K562 (cell line): Measurements from ENCODE around the gene E2F3. TPM values are rescaled to one million over a fixed set of nuclear protein-coding genes. Genes with fewer than 3 reads are reported as not detected.
A peak's percentile ranks its signal among the peaks of the same experiment; 100 is the strongest.

Experiments
- ATAC-seq: fragments of 200-7000 bp; cut with Tn5 transposase; 3 replicates; pipeline ENCODE4 v1.9.1; 2020; ENCODE audit warnings: moderate library complexity
- BruUV-seq: library from RNA; stranded (reverse); fragments of 400-500 nt; replicated peaks from 2 replicates; lab custom pipeline; 2021; lab: Mats Ljungman, UMichigan
- CTCF ChIA-PET: fragments of 300-600 bp; formaldehyde crosslinking; extraction: SDS; loops from one replicate; lab custom pipeline; 2021; ENCODE audit warnings: low intra/inter-chr PET ratio; lab: Yijun Ruan, JAX
- POLR2A ChIA-PET: fragments of 300-600, 350-650 bp; sonication (Branson Sonifier 250); formaldehyde crosslinking; extraction: SDS; loops from one replicate; lab custom pipeline; 2021; ENCODE audit warnings: antibody characterized with exemption, inconsistent platforms; lab: Yijun Ruan, JAX
- DNase-seq, 4 experiments: peaks; one replicate each; pipeline versions ENCODE4 v3.0.0 to v3.0.0-alpha.2; 2011 to 2018; ENCODE audit warnings: low spot score in 3 of 4, mixed read lengths in 3 of 4; ENCODE audit errors: extremely low read depth in 1 of 4
- FAIRE-seq: peaks from 2 replicates; lab custom pipeline; 2011; peaks lifted over from hg19 to GRCh38; lab: Jason Lieb, UNC
- H2AFZ ChIP-seq: 2 replicates; pipeline ENCODE4 v1.6.0; 2011; ENCODE audit warnings: low read depth, low read length, control low read depth, inconsistent platforms
- H3K27ac ChIP-seq: fragments of 200-600 bp; 3 replicates; pipeline ENCODE4 v1.8.0; 2011; ENCODE audit warnings: low read depth, mild to moderate bottlenecking, control low read depth, inconsistent platforms, low read length, moderate library complexity, mixed read lengths; ENCODE audit errors: extremely low read depth
- H3K27me3 ChIP-seq, 2 experiments: fragments of 300-600 bp in 1 of 2; 2 replicates in 1 of 2; 3 replicates in 1 of 2; pipeline versions ENCODE4 v1.6.0 to v1.8.0; 2011; ENCODE audit warnings: inconsistent platforms in 2 of 2, low read length in 2 of 2, mild to moderate bottlenecking in 1 of 2, mixed read lengths in 1 of 2, moderate library complexity in 1 of 2; ENCODE audit not compliant: control insufficient read depth in 2 of 2, insufficient read depth in 2 of 2
- H3K36me3 ChIP-seq: fragments of 300-600 bp; 3 replicates; pipeline ENCODE4 v1.8.0; 2011; ENCODE audit warnings: mild to moderate bottlenecking, low read length, inconsistent platforms; ENCODE audit not compliant: control insufficient read depth, insufficient read depth
- H3K4me1 ChIP-seq, 2 experiments: fragments of 200-600 bp in 1 of 2; replicated peaks in 1 of 2; 2 replicates in 1 of 2; 3 replicates in 1 of 2; pipeline versions ENCODE4 v1.5.1 to v1.8.0; 2011; ENCODE audit warnings: inconsistent platforms in 2 of 2, low read length in 2 of 2, mild to moderate bottlenecking in 1 of 2, mixed read lengths in 1 of 2, moderate library complexity in 1 of 2; ENCODE audit not compliant: control insufficient read depth in 2 of 2, insufficient read depth in 2 of 2
- H3K4me2 ChIP-seq: 2 replicates; pipeline ENCODE4 v1.6.1; 2011; ENCODE audit warnings: low read length, control low read depth, inconsistent platforms, mixed read lengths; ENCODE audit not compliant: insufficient read depth
- H3K4me3 ChIP-seq: fragments of 200-600 bp; sonication (generic), shearing (Covaris generic); 2 replicates; pipeline ENCODE4 v1.5.1; 2016; ENCODE audit warnings: control low read depth, inconsistent platforms
- H3K79me2 ChIP-seq: fragments of 200-600 bp; 3 replicates; pipeline ENCODE4 v1.8.0; 2011; ENCODE audit warnings: low read length, inconsistent platforms; ENCODE audit not compliant: control insufficient read depth, insufficient read depth
- H3K9ac ChIP-seq, 2 experiments: 2 replicates each; pipeline versions ENCODE4 v1.6.0 to v1.6.1; 2011; ENCODE audit warnings: low read depth in 2 of 2, low read length in 2 of 2, control low read depth in 1 of 2, inconsistent platforms in 1 of 2, mild to moderate bottlenecking in 1 of 2, mixed read lengths in 1 of 2; ENCODE audit not compliant: insufficient read depth in 1 of 2
- H3K9me1 ChIP-seq: one replicate; pipeline ENCODE4 v1.6.0; 2011; ENCODE audit warnings: inconsistent platforms, mild to moderate bottlenecking, low read length, moderate library complexity; ENCODE audit not compliant: control insufficient read depth, insufficient read depth
- H3K9me3 ChIP-seq: replicated peaks from 2 replicates; pipeline ENCODE4 v1.5.1; 2011; ENCODE audit warnings: low read depth, low read length, inconsistent platforms; ENCODE audit not compliant: control insufficient read depth, insufficient read depth
- H4K20me1 ChIP-seq: replicated peaks from 2 replicates; pipeline ENCODE4 v1.6.1; 2011; ENCODE audit warnings: low read length, inconsistent platforms, mixed read lengths; ENCODE audit not compliant: control insufficient read depth, insufficient read depth
- BHLHE40 ChIP-seq: IDR thresholded peaks from 2 replicates; pipeline ENCODE4 v1.6.1; 2011; ENCODE audit warnings: low read length, improper control_type of control experiment
- CBX1 ChIP-seq: sonication (generic); IDR thresholded peaks from 2 replicates; pipeline ENCODE4 v1.6.1; 2016; ENCODE audit warnings: antibody characterized with exemption, low read depth, mild to moderate bottlenecking
- IRF2 ChIP-seq: sonication (generic); formaldehyde crosslinking; IDR thresholded peaks from 2 replicates; pipeline ENCODE4 v1.8.1; 2022; ENCODE audit warnings: mild to moderate bottlenecking, missing genetic modification reagents
- OTX1 ChIP-seq: fragments of 450-650 bp; formaldehyde crosslinking; IDR thresholded peaks from 2 replicates; pipeline ENCODE4 v1.4.0; 2022; ENCODE audit warnings: mild to moderate bottlenecking
- PURB ChIP-seq: sonication (generic); formaldehyde crosslinking; IDR thresholded peaks from 2 replicates; pipeline ENCODE4 v1.9.0; 2021; ENCODE audit warnings: low read depth, mild to moderate bottlenecking, missing genetic modification reagents
- RAD21 ChIP-seq, 2 experiments: fragments of 250-450 bp in 1 of 2; fragments of 450-650 bp in 1 of 2; sonication (Bioruptor Pico) in 1 of 2; formaldehyde crosslinking in 1 of 2; IDR thresholded peaks in 1 of 2; conservative IDR thresholded peaks in 1 of 2; 2 replicates each; pipeline versions ENCODE4 v1.4.0 to v1.8.0; 2020 to 2022; ENCODE audit warnings: mild to moderate bottlenecking in 2 of 2, moderate library complexity in 1 of 2
- RBM25 ChIP-seq: fragments of 200-400 bp; formaldehyde crosslinking; IDR thresholded peaks from 2 replicates; pipeline ENCODE4 v1.6.1; 2018; ENCODE audit warnings: low read length, low read depth, moderate library complexity; ENCODE audit not compliant: severe bottlenecking
- RCOR1 ChIP-seq, 2 experiments: IDR thresholded peaks; 2 replicates each; pipeline ENCODE4 v1.6.1; 2012; ENCODE audit warnings: low read depth in 2 of 2, low read length in 2 of 2, borderline replicate concordance in 1 of 2, improper control_type of control experiment in 1 of 2
- TRIM28 ChIP-seq: fragments of 450-650 bp; IDR thresholded peaks from 2 replicates; pipeline ENCODE4 v1.6.1; 2017
- ZFX ChIP-seq: sonication (generic); formaldehyde crosslinking; IDR thresholded peaks from 2 replicates; pipeline ENCODE4 v1.8.0; 2022; ENCODE audit warnings: mild to moderate bottlenecking, missing genetic modification reagents, moderate library complexity
- ZKSCAN3 ChIP-seq: fragments of 250-450 bp; sonication (Bioruptor Pico); IDR thresholded peaks from 2 replicates; pipeline ENCODE4 v1.4.0; 2020
- ZNF274 ChIP-seq: IDR thresholded peaks from 2 replicates; pipeline ENCODE4 v1.6.1; 2011; ENCODE audit warnings: low read depth, mild to moderate bottlenecking, low read length, moderate library complexity, borderline replicate concordance
- ZNF507 ChIP-seq: conservative IDR thresholded peaks from 2 replicates; pipeline ENCODE4 v1.6.1; 2017; ENCODE audit warnings: missing genetic modification characterization, missing compliant biosample characterization
- WGBS: fragments of 100-300 bp; shearing (Covaris generic); methylation state at CpG from one replicate; pipeline ENCODE4 v1.1.6; 2016; ENCODE audit warnings: low coverage, mixed read lengths; ENCODE audit not compliant: insufficient coverage; ENCODE audit errors: missing lambda C conversion rate; 5-methylcytosine and 5-hydroxymethylcytosine counted together
- in situ Hi-C: fragments of 300-500 bp; cut with MboI; formaldehyde crosslinking; loops from 4 replicates; pipeline ENCODE4 v1.15.0; 2018; ENCODE audit warnings: inconsistent platforms, mixed read lengths
- intact Hi-C: fragments of 100-400 bp; cut with micrococcal nuclease; formaldehyde crosslinking; loops from 2 replicates; pipeline ENCODE4 v1.14.2; 2022
- polyA plus RNA-seq, 8 experiments: library from polyadenylated mRNA; depleted of rRNA in 4 of 8; stranded (reverse) in 5 of 8; unstranded in 3 of 8; fragments of >200 nt; fragmentation: Nextera tagmentation in 2 of 8; fragmentation: Illumina TruSeq in 1 of 8; extraction: Ambion mirVana in 2 of 8; extraction: Trizol in 1 of 8; gene quantifications; 2 replicates each; pipeline versions ENCODE4 v1.2.1 to v1.2.3, GENCODE V29; 2011 to 2014; ENCODE audit warnings: inconsistent platforms in 1 of 8, missing spikeins in 1 of 8
- total RNA-seq, 7 experiments: library from RNA; depleted of rRNA in 6 of 7; stranded (reverse); fragments of >200 nt in 6 of 7; fragmentation: Illumina TruSeq in 2 of 7; extraction: Trizol in 2 of 7; gene quantifications; 2 replicates each; pipeline versions ENCODE4 v1.2.1 to v1.2.3, GENCODE V29; 2011 to 2021; ENCODE audit warnings: low replicate concordance in 1 of 7

Gene E2F3
- total and polyA plus RNA-seq, 9 of the 15 experiments (the other 6 are each of a cell fraction or from before 2014, with no cell fraction given): 11.1 to 44.7 (median 27.2) TPM

DNA sequence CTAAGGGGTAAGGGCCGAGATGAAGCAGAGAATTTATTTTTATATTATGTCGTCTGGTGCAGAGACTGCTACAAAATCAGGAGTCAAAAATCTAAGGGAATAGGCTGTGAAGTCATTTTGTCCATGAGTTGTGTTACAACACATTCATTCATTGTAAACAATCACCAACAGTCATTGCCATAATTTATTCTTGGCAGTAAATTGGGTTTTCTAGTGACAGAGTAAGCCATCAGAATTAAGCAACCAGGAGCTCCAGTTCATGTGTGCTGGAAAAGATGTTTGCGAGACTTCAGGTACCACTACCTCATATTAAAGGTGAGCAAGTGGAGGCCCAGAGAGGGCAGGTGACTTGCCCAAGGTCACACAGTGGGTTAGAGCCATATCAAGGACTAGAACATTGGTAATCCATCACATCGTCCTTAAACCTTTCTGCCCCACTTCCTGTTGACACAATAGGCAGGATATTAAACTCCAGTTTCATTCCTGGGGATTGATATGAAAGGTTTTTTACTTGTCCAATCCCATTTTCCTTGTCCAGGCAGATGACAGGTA, 46.0 kb downstream of the E2F3 start (continued):
- no peak for TF ChIP-seq BHLHE40
- TF ChIP-seq RAD21 (CRISPR knock-in tag; conservative IDR thresholded peaks at IDR 0.05 in 1 of 2, IDR thresholded peaks at IDR 0.05 in 1 of 2): no peak
- no peak for TF ChIP-seq ZNF507 (tag)
- no peak for TF ChIP-seq TRIM28
- peak; percentile 47; the same call in 1 of the 2 replicates for TF ChIP-seq CBX1
- TF ChIP-seq IRF2 (CRISPR knock-in tag): no peak
- 0 out of 4 replicates have a peak, but pooled peaks of 1 of the 2 experiments have one; percentile 17 for TF ChIP-seq RCOR1 (IDR thresholded peaks at IDR 0.05; ENCODE audit: borderline replicate concordance in 1 of 2, low read depth in 2 of 2, low read length in 2 of 2)
- peak; percentile 85 for TF ChIP-seq RBM25

DNA sequence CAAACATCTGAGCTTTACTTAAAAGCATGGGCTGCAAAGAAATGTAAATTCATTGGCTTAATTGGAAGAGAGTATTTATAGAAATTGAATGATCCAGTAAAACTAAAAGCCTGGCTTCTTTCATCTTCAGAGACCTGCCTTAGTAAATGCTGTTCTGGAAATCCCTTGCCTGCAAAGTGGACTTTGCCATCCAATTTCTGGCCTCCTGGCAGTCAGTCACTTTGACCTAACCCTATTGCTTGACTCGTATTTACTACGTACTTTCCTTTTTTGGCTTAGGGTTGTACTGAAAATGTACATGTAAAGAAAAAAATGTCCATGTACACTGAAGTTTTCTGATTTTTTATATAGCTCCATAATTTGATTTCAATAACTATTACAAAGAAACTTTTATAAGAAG, 47.1 kb downstream of the E2F3 start:
- H3K27ac ChIP-seq: peak overlapping the region; percentile 8; the same call in 1 of the 3 replicates
- WGBS: 72% methylated on average over 2 of the region's 2 CpGs
- no TSS peak for BruUV-seq
- TF ChIP-seq ZFX (CRISPR knock-in tag) (no peak), ZNF274 (no peak), OTX1 (CRISPR knock-in tag) (no peak), ZKSCAN3 (no peak), PURB (CRISPR knock-in tag) (no peak)

More for the DNA sequence above, 47.1 kb downstream of the E2F3 start:
- DNase-seq (no peak), FAIRE-seq (no peak), ATAC-seq (no peak)
- 0 out of 2 replicates have a peak, but pooled peaks cover 2% of the 10 kb centered on the region for H4K20me1 ChIP-seq
- in situ Hi-C loops: no loop called here
- no peaks in the 10 kb centered on the region for H3K9me3 ChIP-seq
- no peak overlapping the region for H3K9ac ChIP-seq
- no peaks in the 10 kb centered on the region for H3K9me1 ChIP-seq
- intact Hi-C loops: no loop called here
- H2AFZ ChIP-seq: no peak overlapping the region
- peaks cover 22 to 45% of the 10 kb centered on the region in 2 experiments for H3K4me1 ChIP-seq
- H3K79me2 ChIP-seq: peaks cover 99% of the 10 kb centered on the region
- peaks cover 44% of the 10 kb centered on the region for H3K36me3 ChIP-seq
- H3K4me3 ChIP-seq: no peak overlapping the region
- ChIA-PET CTCF (no interaction called here), POLR2A (interaction anchor here (2.2 to 3.6 kb wide), 2 partner anchors 9 to 10 kb away, joined by 8 to 17 read pairs; no protein-coding TSS in a partner anchor)
- no peak overlapping the region for H3K4me2 ChIP-seq
- no peaks in the 10 kb centered on the region for H3K27me3 ChIP-seq
